AG09309 (cell line): ENCODE data around the gene THSD7A.

Experiments used
- DNase-seq: peaks from one replicate; pipeline ENCODE4 v3.0.0-alpha.2; 2010; ENCODE audit warnings: low read depth
- H3K4me3 ChIP-seq: 2 replicates; pipeline ENCODE4 v1.5.1; 2011; ENCODE audit warnings: mild to moderate bottlenecking, low read depth, low read length, moderate library complexity; ENCODE audit not compliant: control insufficient read depth
- CTCF ChIP-seq: IDR thresholded peaks from 2 replicates; pipeline ENCODE4 v1.5.1; 2011; ENCODE audit warnings: mild to moderate bottlenecking, low read depth, low read length, inconsistent platforms; ENCODE audit not compliant: insufficient read depth, control insufficient read depth; ENCODE audit errors: missing control alignments

Gene THSD7A

GRCh38 chr7:11607686-11608085 is 224.3 kb downstream of the THSD7A start:
- no peak for TF ChIP-seq CTCF
- H3K4me3 ChIP-seq, result no peak overlapping the region
- no peak for DNase-seq

GRCh38 chr7:11605749-11606148 is 226.2 kb downstream of the THSD7A start:
- TF ChIP-seq CTCF, result no peak
- no peak overlapping the region for H3K4me3 ChIP-seq
- DNase-seq, result no peak

- DNase-seq, result no peak
- no peak for TF ChIP-seq CTCF
- no peak overlapping the region for H3K4me3 ChIP-seq
Measured at GRCh38 chr7:11604505-11604904, 227.5 kb downstream of the THSD7A start.

GRCh38 chr7:11601761-11602160 is 230.2 kb downstream of the THSD7A start:
- no peak for DNase-seq
- TF ChIP-seq CTCF, result no peak

GRCh38 chr7:11593322-11593721 is 238.7 kb downstream of the THSD7A start:
- TF ChIP-seq CTCF, result no peak
- no peak overlapping the region for H3K4me3 ChIP-seq
- no peak for DNase-seq

More at GRCh38 chr7:11601761-11602160, 230.2 kb downstream of the THSD7A start:
- H3K4me3 ChIP-seq, result no peak overlapping the region

- TF ChIP-seq CTCF, result no peak
- H3K4me3 ChIP-seq, result no peak overlapping the region
- no peak for DNase-seq
Measured at GRCh38 chr7:11592699-11593098, 239.3 kb downstream of the THSD7A start.

GRCh38 chr7:11591943-11592342 is 240.1 kb downstream of the THSD7A start:
- H3K4me3 ChIP-seq, result no peak overlapping the region
- DNase-seq, result no peak
- no peak for TF ChIP-seq CTCF
